ENCODE measurements around the gene C10orf67.

The C10orf67 gene

GRCh38 chr10:23171232-23171876, 173.2 kb downstream of the C10orf67 start:
- TF ChIP-seq CTCF (conservative IDR thresholded peaks at IDR 0.05; ENCODE audit: low read length), result no peak
- DNase-seq (ENCODE audit: low read depth), result peak; percentile 15
- H3K4me3 ChIP-seq (ENCODE audit: low read length), result no peak overlapping the region

GRCh38 chr10:23158370-23158769, 186.2 kb downstream of the C10orf67 start:
- peak; percentile 55 for DNase-seq (ENCODE audit: low read depth)
- TF ChIP-seq CTCF (conservative IDR thresholded peaks at IDR 0.05; ENCODE audit: low read length), result peak; percentile 88
- no peak overlapping the region for H3K4me3 ChIP-seq (ENCODE audit: low read length)

GRCh38 chr10:23157691-23158369, 186.8 kb downstream of the C10orf67 start:
- H3K4me3 ChIP-seq (ENCODE audit: low read length), result no peak overlapping the region
- DNase-seq (ENCODE audit: low read depth), result peak; percentile 43

GRCh38 chr10:23157239-23157681, 187.3 kb downstream of the C10orf67 start:
- H3K4me3 ChIP-seq (ENCODE audit: low read length), result no peak overlapping the region
- TF ChIP-seq CTCF (conservative IDR thresholded peaks at IDR 0.05; ENCODE audit: low read length), result no peak
- DNase-seq (ENCODE audit: low read depth), result no peak

More at GRCh38 chr10:23157691-23158369, 186.8 kb downstream of the C10orf67 start:
- TF ChIP-seq CTCF (conservative IDR thresholded peaks at IDR 0.05; ENCODE audit: low read length), result peak; percentile 49

GRCh38 chr10:23156447-23157150, 188.0 kb downstream of the C10orf67 start:
- no peak overlapping the region for H3K4me3 ChIP-seq (ENCODE audit: low read length)
- DNase-seq (ENCODE audit: low read depth), result no peak
- TF ChIP-seq CTCF (conservative IDR thresholded peaks at IDR 0.05; ENCODE audit: low read length), result no peak

- peak; percentile 6 for DNase-seq (ENCODE audit: low read depth)
- no peak overlapping the region for H3K4me3 ChIP-seq (ENCODE audit: low read length)
- no peak for TF ChIP-seq CTCF (conservative IDR thresholded peaks at IDR 0.05; ENCODE audit: low read length)
Measured at GRCh38 chr10:23155169-23155568, 189.4 kb downstream of the C10orf67 start.
